ENCODE data around the gene PRPF31.

DNA sequence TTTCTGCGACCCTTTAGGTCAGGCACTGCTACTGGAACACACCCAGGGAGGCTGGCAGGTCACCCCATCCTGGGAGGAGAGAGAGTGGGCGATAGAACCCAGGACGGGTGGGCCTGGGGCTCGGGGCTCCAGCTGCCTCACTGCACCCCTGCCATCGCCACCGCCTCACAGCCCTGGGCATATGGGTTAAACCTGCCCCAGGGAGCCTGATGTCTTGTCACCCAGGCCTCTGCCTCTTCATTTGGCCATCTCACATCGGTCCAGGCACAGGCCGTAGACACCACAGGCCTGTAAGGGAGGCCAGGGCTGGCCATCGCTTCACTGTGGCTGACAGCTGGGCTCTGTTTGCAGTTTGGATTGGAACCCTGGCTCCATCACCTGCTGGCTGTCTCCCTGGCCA, 10.2 kb downstream of the PRPF31 start:
- TF ChIP-seq CTCF (IDR thresholded peaks at IDR 0.05) = no peak
- TF ChIP-seq POLR2A (IDR thresholded peaks at IDR 0.05) = no peak

Measured in thyroid gland (tissue), 4 donors.